SK-N-SH (cell line): ENCODE data around the gene HSPA12A.

Experiments used
- EZH2phosphoT487 ChIP-seq: fragments of 200-600 bp; sonication (generic); IDR thresholded peaks from 2 replicates; pipeline ENCODE4 v1.6.1; 2017; ENCODE audit warnings: low read depth, mixed run types, mild to moderate bottlenecking, antibody characterized with exemption, moderate library complexity, borderline replicate concordance
- TF ChIP-seq, protein P1 (sequence below): fragments of 200-600 bp; sonication (generic); IDR thresholded peaks from 2 replicates; pipeline ENCODE4 v1.6.1; 2017; ENCODE audit warnings: antibody characterized with exemption, mild to moderate bottlenecking, moderate library complexity
- TF ChIP-seq, protein P2 (sequence below): fragments of 150-350 bp; IDR thresholded peaks from 2 replicates; pipeline ENCODE4 v1.6.1; 2017; ENCODE audit warnings: antibody characterized with exemption, low read length, low read depth, borderline replicate concordance

DNA sequence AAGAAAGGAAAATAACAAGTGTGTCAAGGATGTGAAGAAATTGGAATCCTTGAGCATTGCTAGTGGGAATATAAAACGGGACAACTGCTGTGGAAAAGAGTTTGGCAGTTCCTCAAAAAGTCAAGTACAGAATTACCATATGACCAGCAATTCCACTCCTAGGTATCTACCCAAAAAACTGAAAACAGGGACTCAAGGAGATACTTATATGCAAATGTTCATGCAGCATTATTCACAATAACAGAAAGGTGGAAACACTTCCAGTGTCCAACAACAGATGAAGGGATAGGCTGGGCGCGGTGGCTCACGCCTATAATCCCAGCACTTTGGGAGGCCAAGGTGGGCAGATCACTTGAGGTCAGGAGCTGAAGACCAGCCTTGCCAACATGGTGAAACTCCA, 33.5 kb downstream of the HSPA12A start:
- TF ChIP-seq, protein P1, sequence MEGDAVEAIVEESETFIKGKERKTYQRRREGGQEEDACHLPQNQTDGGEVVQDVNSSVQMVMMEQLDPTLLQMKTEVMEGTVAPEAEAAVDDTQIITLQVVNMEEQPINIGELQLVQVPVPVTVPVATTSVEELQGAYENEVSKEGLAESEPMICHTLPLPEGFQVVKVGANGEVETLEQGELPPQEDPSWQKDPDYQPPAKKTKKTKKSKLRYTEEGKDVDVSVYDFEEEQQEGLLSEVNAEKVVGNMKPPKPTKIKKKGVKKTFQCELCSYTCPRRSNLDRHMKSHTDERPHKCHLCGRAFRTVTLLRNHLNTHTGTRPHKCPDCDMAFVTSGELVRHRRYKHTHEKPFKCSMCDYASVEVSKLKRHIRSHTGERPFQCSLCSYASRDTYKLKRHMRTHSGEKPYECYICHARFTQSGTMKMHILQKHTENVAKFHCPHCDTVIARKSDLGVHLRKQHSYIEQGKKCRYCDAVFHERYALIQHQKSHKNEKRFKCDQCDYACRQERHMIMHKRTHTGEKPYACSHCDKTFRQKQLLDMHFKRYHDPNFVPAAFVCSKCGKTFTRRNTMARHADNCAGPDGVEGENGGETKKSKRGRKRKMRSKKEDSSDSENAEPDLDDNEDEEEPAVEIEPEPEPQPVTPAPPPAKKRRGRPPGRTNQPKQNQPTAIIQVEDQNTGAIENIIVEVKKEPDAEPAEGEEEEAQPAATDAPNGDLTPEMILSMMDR, result no peak
- TF ChIP-seq, protein P2, sequence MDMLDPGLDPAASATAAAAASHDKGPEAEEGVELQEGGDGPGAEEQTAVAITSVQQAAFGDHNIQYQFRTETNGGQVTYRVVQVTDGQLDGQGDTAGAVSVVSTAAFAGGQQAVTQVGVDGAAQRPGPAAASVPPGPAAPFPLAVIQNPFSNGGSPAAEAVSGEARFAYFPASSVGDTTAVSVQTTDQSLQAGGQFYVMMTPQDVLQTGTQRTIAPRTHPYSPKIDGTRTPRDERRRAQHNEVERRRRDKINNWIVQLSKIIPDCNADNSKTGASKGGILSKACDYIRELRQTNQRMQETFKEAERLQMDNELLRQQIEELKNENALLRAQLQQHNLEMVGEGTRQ, result no peak
- no peak for TF ChIP-seq EZH2phosphoT487
